Adipose tissue (tissue), 3 donors: ENCODE measurements around the gene CCDC63. TPM values are rescaled to one million over a fixed set of nuclear protein-coding genes. Genes with fewer than 3 reads are reported as not detected.

Source experiments
- H3K27ac ChIP-seq: one replicate; pipeline ENCODE4 v1.5.1; 2013; ENCODE audit warnings: low read depth, low read length
- WGBS, 3 donors: extraction: QIAGEN DNeasy Blood & Tissue Kit; methylation state at CpG; one replicate each; pipeline ENCODE4 v1.1.7; 2013; 5-methylcytosine and 5-hydroxymethylcytosine counted together
- polyA plus RNA-seq, 3 donors: library from polyadenylated mRNA; stranded (reverse); fragments of 200-250 nt; gene quantifications; one replicate each; pipeline ENCODE4 v1.2.3, GENCODE V29; 2013
- donor health status: healthy with polysubstance abuse.
- donor health status: Bipolar disorder and iron deficiency.
- donor health status: healthy.

The CCDC63 gene
- polyA plus RNA-seq, result not detected

DNA sequence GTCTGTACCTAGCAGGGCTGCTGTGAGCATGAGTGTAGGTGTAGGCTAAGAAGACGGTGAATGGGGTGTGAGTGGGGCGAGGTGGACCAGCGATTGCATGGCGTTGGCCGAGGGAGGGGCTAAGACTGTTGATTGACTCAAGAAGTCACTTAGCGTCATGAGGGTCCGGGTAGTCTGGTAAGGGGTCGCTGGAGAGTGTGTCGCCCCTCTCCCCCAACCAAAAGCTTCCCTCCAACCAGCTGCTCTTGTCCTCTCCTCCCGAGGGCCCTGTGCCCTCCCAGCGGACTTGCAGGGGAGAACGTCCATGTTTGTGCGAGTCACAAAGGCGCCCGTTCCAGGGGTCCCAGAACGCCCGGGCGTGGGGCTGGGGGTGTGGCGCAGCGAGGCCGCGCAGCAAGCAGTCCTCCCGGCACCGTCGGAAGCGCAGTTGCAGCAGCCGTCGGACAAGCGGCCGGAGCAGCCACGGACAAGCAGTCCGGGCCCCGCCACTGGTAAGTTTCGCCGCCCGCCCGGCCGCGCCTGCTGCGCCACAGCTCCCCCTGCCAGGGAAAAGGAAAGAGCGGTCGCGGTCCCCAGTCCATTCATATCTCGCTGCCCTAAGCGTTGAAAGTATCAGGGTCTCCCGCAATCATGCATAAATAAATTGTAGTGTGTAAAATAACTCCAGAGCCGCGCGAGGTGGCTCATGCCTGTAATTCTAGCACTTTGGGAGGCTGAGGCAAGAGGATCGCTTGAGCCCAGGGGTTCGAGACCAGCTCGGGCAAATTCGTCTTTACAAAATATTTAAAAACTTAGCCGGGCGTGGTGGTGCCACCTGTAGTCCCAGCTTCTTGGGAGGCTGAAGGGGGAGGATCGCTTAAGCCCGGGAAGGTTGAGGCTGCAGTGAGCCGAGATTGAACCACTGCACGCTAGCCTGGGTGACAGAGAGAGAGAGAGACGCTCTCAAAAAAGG lies at the start of gene CCDC63:
Gene CCDC63 (plus strand): TSS at position 373 of the 952 bp plus-strand sequence. CDS start 5,968 bp downstream, outside the sequence.
- H3K27ac ChIP-seq, result no peak within 1 kb of the TSS
- 16 to 18% (median 17%) methylated on average over 58 to 60 of the region's 60 CpGs for WGBS, 3 donors

- WGBS, 3 donors, result 44 to 57% (median 49%) methylated on average over 3 of the region's 3 CpGs
Measured at GRCh38 chr12:110798461-110798860, 48.3 kb upstream of the CCDC63 start.

GRCh38 chr12:110802489-110802888 lies 44.3 kb upstream of the CCDC63 start:
- H3K27ac ChIP-seq, result no peak overlapping the region

More at GRCh38 chr12:110798461-110798860, 48.3 kb upstream of the CCDC63 start:
- H3K27ac ChIP-seq, result no peak overlapping the region

GRCh38 chr12:110804406-110804805 lies 42.4 kb upstream of the CCDC63 start:
- WGBS, 3 donors, result 48 to 73% (median 53%) methylated on average over 3 of the region's 3 CpGs
- H3K27ac ChIP-seq, result no peak overlapping the region

DNA sequence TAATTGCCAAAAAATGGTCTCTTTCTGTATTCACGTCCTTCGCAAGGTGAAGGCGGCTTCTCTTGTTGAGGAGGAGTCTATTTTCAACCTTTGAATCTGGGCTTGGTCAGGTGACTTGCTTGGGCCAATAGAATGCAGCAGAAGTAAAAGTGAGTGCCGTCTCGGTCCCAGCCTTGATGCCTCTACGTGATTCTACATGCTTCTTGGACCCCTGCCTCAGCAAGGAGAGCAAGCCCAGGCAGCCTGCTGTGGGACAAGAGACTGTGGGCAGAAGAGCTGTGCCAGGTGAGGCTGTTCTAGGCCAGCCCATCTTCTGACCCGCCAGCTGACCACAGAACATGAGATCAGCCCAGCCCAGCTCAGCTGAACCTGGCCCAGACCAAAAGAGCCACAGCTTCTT lies 39.1 kb upstream of the CCDC63 start:
- 76 to 93% (median 91%) methylated on average over 7 of the region's 7 CpGs for WGBS, 3 donors
- no peak overlapping the region for H3K27ac ChIP-seq

DNA sequence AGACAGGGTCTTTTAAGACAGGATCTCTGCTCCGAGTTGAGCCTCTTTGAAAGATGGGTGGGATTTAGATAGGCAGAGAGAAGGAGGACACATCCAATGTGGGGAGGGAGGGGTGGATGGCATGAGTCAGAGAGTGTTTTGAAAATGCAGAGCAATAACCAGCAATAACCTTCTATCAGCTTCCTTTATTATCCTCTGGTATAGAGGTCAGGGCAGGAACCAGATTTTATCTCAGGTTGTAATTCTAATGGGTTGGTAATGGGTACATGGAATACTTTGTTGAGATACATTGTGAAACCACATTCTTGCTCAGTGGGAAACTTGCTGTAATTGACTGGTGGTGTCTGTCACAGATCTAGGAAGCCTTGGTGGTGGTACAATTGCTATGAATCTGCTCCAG lies 37.6 kb upstream of the CCDC63 start:
- 69 to 75% (median 71%) methylated on average over 1 of the region's 1 CpG for WGBS, 3 donors
- H3K27ac ChIP-seq, result no peak overlapping the region

DNA sequence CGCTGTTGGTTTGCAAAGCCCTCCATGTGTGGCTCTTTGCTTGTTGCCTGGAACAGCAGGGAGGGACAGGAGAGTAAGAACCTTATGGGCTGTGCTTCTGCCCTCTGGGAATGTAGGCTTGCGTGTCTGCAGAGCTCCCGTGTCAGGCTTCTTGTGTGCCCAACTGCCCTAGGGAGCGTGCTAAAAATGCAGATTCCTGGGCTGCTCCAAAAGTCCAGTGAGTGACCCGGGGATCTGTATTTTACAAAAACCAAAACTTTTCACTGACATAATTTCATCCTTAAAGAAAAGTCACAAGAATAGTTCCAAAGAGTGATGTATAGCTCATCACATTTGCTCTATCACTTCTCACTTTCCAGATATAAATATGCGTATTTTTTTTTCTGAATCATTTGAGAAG lies 34.8 kb upstream of the CCDC63 start:
- WGBS, 3 donors, result 73 to 82% (median 80%) methylated on average over 6 of the region's 6 CpGs
- no peak overlapping the region for H3K27ac ChIP-seq

GRCh38 chr12:110813285-110813684 lies 33.5 kb upstream of the CCDC63 start:
- 26 to 48% (median 45%) methylated on average over 8 of the region's 8 CpGs for WGBS, 3 donors
- H3K27ac ChIP-seq, result no peak overlapping the region

DNA sequence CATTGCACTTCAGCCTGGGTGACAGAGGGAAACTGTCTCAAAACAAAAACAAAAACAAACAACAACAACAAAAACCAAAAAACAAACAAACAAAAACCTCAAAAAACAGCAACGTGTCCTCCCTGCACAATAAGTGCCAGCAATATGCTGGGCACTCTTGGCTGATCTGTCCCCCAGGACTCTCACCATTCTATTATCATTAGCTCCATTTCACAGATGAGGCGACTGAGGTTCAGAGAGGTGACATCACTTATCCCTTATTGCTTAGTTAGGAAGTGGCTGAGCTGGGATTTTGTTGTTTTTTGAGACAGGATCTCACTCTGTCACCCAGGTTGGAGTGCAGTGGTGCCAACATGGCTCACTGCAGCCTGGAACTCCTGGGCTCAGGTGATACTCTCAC lies 33.0 kb upstream of the CCDC63 start:
- 69 to 84% (median 73%) methylated on average over 2 of the region's 2 CpGs for WGBS, 3 donors
- no peak overlapping the region for H3K27ac ChIP-seq

DNA sequence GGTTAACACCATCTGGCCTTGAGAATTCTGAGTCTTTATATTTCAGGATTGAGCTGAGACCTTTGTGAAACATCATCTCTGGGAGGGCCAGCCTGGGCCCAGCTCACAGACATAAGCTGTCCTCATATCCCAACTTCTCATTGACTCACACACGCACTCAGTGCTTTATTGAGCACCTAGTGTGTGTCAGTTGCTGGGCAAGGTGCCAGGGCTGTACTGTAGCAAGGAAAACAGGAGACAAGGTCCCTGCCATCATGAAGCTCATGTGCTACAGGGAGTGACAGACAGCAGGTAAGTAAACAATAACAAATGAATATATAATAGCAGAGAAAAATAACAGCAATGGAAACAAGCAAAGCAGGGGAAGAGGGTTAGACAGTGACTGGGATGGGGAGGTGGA lies 30.5 kb upstream of the CCDC63 start:
- 74 to 95% (median 88%) methylated on average over 1 of the region's 1 CpG for WGBS, 3 donors
- no peak overlapping the region for H3K27ac ChIP-seq

DNA sequence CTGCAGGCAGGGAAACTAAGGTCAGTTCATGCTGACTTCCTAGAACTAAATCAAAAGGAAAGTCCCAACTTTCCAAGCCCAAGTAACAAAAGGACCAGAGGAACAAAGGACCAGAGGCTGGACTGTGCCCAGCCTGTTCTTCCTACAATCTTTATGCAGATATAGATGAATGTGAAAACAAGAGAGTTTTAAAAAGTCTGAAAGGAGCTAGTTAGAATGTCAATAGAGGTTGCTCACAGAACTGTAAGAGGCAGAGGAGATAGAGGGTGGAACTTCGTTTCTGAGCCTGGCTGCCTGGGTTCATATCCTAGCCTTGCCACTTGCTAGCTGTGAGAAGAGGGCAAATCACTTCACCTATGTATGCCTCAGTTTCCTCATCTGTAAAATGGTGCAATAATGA lies 30.0 kb upstream of the CCDC63 start:
- WGBS, 3 donors, result 36 to 76% (median 71%) methylated on average over 1 of the region's 1 CpG

GRCh38 chr12:110818511-110818910 lies 28.3 kb upstream of the CCDC63 start:
- WGBS, 3 donors, result 86 to 96% (median 93%) methylated on average over 5 of the region's 5 CpGs
- no peak overlapping the region for H3K27ac ChIP-seq

More for the DNA sequence above, 30.0 kb upstream of the CCDC63 start:
- no peak overlapping the region for H3K27ac ChIP-seq

GRCh38 chr12:110819150-110819549 lies 27.6 kb upstream of the CCDC63 start:
- WGBS, 3 donors, result 95 to 97% (median 97%) methylated on average over 3 of the region's 3 CpGs
- H3K27ac ChIP-seq, result no peak overlapping the region

GRCh38 chr12:110819646-110820045 lies 27.1 kb upstream of the CCDC63 start:
- WGBS, 3 donors, result 77 to 85% (median 78%) methylated on average over 5 of the region's 5 CpGs
- H3K27ac ChIP-seq, result no peak overlapping the region

GRCh38 chr12:110821917-110822316 lies 24.9 kb upstream of the CCDC63 start:
- H3K27ac ChIP-seq, result no peak overlapping the region
- 91 to 99% (median 93%) methylated on average over 3 of the region's 3 CpGs for WGBS, 3 donors

GRCh38 chr12:110822821-110823415 lies 23.9 kb upstream of the CCDC63 start:
- 84 to 91% (median 89%) methylated on average over 10 of the region's 10 CpGs for WGBS, 3 donors
- H3K27ac ChIP-seq, result no peak overlapping the region

DNA sequence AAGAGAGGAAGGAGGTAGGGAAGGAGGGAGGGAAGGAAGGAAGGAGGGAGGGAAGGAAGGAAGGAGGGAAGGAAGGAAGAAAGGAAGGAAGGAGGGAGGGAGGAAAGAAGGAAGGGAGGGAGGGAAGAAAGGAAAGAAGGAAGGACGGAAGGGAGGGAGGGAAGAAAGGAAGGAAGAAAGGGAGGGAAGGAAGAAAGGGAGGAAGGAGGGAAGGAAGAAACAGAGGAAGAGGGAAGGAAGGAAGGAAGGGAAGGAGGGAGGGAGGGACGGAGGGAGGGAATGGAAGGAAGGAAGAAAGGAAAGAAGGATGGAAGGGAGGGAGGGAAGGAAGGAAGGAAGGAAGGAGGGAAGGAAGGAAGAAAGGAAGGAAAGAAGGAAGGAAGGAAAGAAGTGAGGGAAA lies 22.4 kb upstream of the CCDC63 start:
- H3K27ac ChIP-seq, result no peak overlapping the region
- WGBS, 3 donors, result 71 to 76% (median 74%) methylated on average over 2 of the region's 2 CpGs

GRCh38 chr12:110825530-110825929 lies 21.3 kb upstream of the CCDC63 start:
- WGBS, 3 donors, result 69 to 90% (median 87%) methylated on average over 4 of the region's 4 CpGs

GRCh38 chr12:110826592-110827200 lies 20.1 kb upstream of the CCDC63 start:
- WGBS, 3 donors, result 18 to 31% (median 24%) methylated on average over 14 of the region's 14 CpGs
- no peak overlapping the region for H3K27ac ChIP-seq

More at GRCh38 chr12:110825530-110825929, 21.3 kb upstream of the CCDC63 start:
- H3K27ac ChIP-seq, result no peak overlapping the region
